Measurements from ENCODE around the gene POLRMT.
"Not testable (repeated sequence)": the region's sequence is repeated elsewhere in the genome, so short reads cannot be mapped to it uniquely, and the experiment has no call there.

The POLRMT gene

DNA sequence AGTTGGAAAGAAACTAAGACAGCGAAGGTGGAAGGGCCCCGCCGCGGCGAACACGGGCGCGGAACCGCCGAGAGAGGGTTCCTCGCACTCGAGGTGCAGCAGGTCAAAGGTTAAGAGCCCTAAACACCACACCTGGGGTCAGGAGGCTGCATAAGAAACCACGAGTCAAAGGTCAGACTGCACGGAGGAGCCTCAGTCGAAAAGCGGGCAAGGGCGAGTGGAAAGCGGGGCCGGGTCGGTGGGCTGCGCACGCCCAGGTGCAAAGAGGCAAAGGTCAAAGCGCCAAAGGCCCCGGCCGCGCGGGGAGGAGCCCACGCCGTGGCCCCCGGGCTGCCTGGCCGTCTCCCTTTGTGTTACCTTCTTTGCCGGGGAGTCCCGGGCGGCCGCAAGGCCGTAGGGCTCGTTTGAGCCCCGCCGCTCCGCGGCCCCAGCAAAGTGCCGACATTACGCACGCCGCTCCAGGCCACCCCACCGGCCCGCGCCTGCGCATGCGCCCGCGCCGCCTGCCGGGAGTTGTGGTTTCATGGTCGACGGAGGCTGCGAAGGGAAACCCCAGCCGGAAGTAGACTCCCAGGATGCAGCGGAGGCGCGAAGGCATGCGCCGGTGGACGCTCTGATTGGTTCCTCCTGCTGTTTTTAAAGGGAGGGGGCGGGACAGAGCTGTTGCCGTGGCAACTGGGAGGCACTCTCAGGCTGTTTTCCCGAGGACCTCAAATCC, at the start of gene POLRMT:
Gene POLRMT, minus strand, starts transcription at position 470 of the 718 bp plus-strand sequence. Its CDS starts 25 bp downstream, at position 445.
- peak; percentile 99 for DNase-seq

DNA sequence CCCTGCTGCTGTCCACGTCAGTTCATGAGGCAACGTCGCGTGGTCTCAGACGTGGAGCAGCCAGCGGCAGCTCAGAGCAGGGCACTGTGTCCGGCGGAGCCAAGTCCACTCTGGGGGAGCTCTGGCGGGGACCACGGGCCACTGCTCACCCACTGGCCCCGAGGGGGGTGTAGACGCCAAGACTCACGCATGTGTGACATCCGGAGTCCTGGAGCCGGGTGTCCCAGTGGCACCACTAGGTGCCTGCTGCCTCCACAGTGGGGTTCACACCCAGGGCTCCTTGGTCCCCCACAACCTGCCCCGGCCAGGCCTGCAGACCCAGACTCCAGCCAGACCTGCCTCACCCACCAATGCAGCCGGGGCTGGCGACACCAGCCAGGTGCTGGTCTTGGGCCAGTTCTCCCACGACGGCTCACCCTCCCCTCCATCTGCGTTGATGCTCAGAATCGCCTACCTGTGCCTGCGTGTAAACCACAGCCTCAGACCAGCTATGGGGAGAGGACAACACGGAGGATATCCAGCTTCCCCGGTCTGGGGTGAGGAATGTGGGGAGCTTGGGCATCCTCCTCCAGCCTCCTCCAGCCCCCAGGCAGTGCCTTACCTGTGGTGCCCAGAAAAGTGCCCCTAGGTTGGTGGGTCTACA, 49.5 kb upstream of the POLRMT start:
- peak; percentile 54 for DNase-seq

DNA sequence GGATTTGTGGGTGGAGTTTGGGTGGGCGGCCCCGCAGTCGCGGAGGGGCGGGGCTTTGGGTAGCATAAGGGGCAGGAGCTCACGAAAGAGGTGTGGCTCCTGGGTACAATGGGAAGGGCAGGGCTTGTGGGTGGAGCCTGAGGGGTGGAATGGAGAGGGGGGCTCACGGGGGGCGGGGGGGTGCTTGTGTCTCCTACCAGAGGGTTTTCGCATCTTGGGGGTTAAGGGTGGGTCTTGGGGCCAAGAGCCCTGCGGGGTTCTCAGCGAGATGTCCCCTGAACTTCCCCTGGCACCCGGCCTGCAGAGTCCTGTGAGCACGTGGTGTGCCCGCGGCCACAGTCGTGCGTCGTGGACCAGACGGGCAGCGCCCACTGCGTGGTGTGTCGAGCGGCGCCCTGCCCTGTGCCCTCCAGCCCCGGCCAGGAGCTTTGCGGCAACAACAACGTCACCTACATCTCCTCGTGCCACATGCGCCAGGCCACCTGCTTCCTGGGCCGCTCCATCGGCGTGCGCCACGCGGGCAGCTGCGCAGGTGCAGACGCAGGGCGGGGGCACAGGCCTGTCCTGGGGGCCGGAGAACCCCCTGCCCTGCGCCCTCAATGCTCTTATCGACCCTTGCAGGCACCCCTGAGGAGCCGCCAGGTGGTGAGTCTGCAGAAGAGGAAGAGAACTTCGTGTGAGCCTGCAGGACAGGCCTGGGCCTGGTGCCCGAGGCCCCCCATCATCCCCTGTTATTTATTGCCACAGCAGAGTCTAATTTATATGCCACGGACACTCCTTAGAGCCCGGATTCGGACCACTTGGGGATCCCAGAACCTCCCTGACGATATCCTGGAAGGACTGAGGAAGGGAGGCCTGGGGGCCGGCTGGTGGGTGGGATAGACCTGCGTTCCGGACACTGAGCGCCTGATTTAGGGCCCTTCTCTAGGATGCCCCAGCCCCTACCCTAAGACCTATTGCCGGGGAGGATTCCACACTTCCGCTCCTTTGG, 48.0 kb upstream of the POLRMT start:
- no peak for DNase-seq

DNA sequence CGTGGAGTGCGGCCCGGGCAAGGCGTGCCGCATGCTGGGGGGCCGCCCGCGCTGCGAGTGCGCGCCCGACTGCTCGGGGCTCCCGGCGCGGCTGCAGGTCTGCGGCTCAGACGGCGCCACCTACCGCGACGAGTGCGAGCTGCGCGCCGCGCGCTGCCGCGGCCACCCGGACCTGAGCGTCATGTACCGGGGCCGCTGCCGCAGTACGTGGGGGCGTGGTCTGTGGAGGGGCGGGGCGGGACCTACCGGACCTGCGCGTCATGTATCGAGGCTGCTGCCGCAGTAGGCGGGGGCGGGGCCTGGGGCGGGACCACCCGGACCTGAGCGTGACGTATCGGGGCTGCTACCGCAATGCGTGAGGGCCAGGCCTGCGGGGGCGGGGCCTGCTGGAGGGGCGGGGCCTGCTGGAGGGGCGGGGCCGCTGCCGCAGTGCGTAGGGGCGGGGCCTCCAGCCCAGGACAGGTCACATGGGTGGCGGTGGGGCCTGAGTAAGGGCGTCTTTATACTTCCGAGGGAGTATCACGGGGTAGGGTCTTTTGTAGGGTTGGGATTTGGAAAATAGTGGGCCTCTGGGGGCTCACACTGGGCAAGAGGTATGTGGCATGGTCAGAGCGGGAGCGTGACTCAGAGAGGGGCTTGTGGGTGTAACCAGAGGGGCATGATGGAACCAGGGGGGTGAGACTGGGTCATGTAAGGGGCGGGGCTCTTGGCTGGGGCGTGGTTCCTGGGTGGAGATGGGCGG, 47.1 kb upstream of the POLRMT start:
- DNase-seq: peak; percentile 100

DNA sequence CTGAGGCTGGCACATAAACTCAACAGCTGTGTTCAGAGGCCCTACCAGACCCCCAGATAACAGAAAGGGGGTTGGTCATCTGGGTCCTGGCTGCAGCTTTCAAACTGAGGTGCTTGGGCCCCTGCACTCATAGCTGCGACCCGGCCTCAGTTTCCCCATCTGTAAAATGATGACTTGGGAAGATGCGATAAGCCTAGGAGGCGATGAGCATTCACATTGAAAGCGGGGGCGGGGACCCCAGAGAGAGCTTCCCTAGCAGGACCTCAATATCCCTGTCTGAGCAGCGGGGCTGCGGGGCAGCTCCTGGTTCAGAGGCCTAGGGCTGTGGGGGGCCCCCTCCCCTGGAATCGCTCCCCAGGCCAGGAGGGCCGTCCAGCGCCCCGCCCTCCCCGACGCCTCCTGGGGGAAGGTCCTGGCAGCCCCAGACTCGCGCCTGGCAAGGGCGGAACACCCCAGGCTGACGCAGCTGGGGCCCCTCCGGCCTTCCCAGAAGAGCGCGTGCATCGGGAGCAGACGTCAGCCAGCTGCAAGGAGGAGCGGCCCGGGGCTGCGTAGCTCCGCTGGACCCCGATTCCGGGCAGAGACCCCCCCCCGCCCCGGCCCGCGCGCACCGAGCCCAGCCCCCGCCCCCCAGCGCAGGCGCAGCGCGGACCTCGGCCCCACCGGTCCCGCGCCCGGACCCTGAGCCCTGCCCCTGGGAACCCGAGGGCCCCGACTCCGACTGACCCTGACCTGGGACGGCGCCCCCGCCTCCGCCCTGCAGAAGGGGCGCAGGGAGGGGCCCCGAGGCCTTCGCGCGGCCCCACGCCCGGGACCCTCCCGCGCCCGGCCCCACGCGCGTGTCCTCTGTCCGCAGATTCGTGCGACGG, 46.3 kb upstream of the POLRMT start:
- no peak for DNase-seq

DNA sequence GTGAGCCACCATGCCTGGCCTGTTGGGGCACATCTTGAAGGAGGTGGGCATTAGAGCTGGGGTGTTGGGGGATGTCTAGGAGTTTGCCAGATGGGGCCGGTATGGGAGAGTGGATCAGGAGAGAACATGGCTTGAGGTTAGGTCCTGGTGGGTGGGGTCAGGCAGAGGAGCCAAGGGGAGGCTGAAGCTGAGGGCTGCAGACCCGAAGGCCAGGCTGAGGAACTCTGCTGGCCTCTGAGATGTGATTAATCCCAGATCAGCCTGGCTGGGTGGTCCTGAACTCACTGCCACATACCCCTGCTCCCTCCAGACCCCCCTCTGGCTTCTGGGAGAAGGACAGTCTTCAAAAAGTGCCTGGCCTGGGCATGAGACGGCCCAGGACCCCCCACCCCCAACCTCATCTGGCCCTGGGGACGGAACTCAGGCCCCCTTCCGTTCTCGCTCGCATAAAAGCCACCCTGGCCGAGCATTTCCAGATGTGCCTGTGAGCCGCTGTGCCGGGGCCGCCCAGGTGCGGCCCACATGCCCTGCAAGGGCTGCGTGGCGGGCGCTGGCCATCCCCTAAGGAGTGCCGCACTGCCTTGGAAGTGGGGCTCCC, 45.6 kb upstream of the POLRMT start:
- DNase-seq: no peak

DNA sequence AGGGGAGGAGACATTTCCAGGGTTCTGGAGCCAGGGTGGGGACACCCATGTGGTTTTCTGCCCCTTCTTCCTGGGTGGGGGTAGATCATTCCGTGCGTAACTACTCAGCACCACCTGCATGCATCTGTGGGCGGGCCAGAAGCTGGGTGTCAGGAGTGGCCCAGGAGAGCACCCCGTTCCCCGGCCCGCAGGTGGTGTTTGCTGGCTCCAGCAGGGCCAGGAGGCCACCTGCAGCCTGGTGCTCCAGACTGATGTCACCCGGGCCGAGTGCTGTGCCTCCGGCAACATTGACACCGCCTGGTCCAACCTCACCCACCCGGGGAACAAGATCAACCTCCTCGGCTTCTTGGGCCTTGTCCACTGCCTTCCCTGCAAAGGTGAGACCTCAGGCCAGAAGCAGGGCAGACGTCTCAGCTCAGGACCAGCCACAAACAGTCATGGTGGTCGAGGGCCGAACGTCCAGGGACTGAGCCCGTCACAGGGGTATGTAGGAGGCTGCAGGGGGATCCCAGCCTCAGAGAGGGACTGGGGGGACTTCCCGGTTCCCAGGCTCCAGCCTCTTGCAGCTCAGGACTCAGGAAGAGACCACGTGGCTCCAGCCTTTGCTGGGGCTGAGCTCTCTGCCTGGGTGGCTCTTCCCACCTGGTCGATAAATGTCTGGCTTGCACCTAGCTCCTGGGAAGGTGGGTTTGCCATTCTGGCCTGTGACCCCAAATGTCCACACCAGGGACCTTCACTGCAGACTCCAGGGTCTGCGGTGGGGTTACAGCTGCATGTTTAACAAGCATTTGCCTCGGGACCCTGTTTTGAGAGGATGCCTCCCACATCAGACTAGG, 44.5 kb upstream of the POLRMT start:
- DNase-seq: no peak

DNA sequence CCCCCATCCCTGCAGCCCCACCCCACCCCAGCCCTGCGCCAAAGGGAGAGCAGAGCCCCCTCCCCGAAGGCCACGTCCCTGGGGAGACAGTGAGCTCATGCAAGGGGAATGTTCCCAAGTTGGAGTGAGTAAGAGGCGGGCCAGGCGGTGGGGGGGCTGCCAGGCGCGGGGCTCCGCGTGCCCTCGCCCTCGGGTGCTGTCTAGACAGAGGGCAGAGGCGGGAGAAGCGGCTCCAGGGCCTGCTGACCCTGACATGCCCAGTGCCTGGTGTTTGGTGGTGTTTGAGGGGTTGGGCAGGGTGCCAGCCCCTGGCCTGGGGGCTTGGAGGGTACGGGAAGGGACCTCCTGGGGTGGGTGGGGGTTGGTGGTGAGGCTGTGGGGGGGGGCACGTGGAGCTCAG, 43.9 kb upstream of the POLRMT start:
- peak; percentile 83 for DNase-seq

DNA sequence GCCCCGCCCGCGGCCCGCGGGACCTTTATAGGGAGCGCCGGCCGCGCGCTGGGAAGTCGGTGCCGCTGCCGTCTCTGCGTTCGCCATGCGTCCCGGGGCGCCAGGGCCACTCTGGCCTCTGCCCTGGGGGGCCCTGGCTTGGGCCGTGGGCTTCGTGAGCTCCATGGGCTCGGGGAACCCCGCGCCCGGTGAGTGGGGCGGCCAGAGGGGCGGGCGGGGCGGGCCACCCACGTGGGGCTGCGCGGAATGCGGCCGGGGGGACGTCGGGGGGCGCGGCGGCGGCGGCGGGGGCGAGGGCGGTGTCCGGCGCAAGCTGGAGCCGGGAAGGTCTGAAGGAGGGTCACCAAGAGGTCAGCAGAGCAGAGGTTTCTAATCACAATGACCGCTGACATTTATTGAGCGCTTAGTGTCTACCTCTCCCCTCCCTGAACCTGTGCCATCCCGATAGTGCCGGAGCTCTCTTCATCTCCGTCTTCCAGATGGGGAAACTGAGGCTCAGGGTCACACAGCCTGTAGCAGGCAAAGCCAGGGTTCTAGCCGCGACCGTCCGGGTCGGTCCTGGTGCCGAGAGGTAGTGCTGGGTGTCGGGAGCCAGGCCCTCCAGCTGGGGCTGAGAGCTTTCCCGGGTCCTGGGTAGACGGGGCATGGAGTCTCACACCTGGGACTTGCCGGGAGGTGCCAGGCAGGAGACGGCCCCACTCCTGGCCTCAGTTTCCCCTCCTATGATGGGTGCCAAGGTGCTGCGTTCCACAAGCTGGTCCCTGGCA, 43.2 kb upstream of the POLRMT start, which contains the start of gene FSTL3:
Gene FSTL3, plus strand, starts transcription at position 54 of the 767 bp plus-strand sequence. Its CDS starts 32 bp downstream, at position 86.
- no peak for DNase-seq

DNA sequence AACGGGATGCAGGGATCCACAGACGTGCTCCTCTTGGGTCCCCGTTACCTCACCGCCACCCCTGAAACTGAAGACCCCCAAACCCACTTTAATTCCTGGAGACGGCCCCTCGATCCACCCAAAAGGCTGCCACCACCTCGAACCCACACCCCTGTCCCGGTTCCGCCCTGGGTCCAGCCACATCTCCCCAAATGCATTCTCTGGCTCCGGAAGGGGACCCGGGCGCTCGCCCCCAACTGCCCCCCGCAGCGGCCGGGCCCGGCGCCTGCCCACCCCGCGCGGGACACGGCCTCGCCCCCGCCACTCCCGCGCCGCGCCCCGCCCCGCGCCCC, 42.6 kb upstream of the POLRMT start:
- no peak for DNase-seq

DNA sequence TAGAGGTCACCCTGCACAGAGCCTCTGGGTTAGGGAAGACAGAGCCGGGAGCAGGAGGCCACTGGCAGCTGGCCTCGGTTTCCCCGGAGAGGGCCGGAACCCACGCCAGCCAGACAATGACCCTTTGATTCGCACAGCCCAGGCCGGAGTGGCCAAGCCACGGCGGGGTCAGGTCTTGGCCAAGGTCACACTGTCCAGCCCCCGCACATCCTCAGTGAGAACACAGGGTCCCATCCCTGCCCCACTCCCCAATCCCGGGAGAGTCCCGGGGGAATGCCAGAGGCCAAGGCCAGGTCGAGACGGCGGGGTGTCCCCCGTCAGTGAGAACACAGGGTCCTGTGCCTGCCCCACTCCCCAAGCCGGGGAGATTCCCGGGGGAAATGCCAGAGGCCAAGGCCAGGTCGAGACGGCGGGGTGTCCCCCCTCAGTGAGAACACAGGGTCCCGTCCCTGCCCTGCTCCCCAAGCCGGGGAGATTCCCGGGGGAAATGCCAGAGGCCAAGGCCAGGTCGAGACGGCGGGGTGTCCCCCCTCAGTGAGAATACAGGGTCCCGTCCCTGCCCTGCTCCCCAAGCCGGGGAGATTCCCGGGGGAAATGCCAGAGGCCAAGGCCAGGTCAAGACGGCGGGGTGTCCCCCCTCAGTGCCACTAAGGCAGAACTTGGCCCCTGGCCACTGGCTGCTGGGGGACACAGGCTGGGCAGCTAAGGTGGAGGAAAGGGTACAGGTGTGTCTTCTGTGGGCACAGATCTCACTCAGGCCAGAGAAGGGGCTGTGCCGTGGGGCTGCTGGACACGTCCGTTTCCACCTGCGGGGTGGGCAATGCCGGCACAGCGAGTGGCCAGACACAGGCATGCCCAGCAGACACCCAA, 41.2 kb upstream of the POLRMT start:
- no peak for DNase-seq

DNA sequence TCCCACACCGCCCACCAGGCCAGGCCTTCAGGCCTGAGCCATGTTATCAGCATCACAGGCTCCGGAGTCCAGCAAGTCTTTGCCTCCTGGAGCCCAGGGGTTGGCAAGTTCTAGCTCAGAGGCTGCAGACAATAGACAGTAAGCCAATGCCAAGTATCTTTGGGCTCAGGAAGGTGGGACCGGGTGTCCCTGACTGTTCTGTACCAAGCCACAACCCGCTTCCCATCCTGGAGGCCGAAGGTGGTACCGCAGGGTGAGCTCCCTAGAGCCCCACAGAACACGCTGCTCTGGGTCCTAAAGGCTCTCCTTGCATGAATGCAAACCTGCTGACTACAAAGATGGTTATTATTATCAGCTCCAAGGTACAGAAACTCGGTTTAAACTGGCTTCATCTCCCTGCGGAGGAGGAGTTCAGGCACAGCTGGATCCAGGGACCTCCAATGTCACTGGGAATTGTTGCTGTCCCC, 37.3 kb upstream of the POLRMT start:
- DNase-seq: no peak

DNA sequence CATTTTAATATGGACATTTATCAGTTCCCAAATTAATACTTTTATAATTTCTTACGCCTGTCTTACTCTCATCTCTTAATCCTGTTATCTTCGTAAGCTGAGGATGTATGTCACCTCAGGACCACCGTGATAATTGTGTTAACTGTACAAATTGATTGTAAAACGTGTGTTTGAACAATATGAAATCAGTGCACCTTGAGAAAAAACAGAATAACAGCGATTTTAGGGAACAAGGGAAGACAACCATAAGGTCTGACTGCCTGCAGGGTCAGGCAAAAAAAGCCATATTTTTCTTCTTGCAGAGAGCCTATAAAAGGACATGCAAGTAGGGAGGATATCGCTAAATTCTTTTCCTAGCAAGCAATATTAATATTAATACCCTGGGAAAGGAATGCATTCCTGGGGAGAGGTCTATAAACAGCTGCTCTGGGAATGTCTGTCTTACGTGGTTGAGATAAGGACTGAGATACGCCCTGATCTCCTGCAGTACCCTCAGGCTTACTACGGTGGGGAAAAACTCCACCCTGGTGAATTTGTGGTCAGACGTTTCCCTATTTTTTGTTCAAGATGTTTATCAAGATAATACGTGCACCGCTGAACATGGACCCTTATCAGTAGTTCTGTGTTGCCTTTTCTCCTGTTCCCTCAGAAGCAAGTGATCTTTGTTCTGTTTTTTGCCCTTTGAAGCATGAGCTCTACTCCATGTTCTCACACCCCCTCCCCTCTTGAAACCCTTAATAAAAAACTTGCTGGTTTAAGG, 35.5 kb upstream of the POLRMT start:
- not testable (repeated sequence) for DNase-seq

DNA sequence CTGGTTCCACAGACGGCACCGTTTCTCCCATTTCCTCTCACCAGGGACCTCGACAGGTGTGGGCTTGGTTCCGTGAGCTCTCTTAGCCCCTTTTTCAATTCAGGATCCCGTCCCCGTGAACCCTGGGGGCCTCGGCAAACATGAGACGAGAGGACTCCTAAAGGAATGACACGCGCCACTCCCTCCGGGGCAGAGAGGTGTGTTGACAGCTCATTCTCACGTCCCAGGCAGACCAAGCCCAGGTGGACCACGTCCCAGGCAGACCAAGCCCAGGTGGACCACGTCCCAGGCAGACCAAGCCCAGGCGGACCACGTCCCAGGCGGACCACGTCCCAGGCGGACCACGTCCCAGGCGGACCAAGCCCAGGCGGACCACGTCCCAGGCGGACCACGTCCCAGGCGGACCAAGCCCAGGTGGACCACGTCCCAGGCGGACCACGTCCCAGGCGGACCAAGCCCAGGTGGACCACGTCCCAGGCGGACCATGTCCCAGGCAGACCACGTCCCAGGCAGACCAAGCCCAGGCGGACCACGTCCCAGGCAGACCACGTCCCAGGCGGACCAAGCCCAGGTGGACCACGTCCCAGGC, 33.7 kb upstream of the POLRMT start:
- DNase-seq: not testable (repeated sequence)

DNA sequence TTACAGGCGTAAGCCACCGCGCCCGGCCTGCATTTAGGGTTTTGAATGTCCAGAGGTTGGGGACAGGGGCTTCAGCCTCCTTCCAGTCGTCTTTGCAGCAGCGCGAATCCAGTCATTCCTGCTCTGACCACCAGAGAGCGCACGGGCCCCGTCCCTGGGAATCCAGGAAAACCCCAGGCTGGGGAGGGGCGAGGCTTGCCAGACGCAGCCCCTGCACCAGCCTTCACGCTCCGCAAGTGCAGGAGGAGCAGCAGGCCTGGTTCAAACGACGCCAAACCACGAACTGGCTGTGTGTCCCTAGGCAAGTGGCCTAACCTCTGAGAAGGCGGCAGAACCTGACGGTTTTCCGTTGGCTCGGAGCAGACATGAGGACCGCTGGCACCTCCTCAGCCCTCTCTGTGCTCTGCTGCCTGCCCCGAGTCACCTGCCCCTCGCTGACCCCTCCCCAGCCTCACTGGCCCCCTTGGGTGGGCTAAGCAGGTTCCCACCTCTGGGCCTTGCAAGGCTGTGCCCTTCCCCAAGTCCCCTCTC, 31.6 kb upstream of the POLRMT start:
- peak; percentile 96 for DNase-seq

DNA sequence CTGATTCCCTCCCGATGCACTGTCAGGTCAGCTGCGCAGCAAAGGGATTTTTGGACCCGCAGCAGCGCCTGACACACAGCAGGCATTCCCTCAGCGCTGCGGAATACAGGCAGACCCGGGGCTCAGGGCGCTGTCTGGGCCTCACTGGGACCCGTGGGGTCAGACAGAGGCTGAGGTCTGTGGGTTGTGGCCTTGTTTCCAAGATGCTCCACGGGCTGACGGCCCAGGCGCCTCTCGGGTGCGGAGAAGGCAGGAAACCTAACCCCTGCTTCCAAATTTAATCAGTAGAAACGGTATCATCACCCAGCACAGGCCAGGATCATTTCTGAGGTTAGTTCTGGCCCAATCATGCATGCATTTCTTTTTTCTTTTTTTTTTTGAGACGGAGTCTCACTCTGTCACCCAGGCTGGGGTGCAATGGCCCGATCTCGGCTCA, 30.4 kb upstream of the POLRMT start:
- no peak for DNase-seq

Data from islet precursor cell (in vitro differentiated cells).